GM19455 (cell line): ENCODE data around the gene ARNT2.

ENCODE experiments used
- ATAC-seq: cut with Tn5 transposase; IDR thresholded peaks from one replicate; pipeline ENCODE4 v1.9.1; 2021; ENCODE audit not compliant: unreplicated experiment

ARNT2 gene

DNA sequence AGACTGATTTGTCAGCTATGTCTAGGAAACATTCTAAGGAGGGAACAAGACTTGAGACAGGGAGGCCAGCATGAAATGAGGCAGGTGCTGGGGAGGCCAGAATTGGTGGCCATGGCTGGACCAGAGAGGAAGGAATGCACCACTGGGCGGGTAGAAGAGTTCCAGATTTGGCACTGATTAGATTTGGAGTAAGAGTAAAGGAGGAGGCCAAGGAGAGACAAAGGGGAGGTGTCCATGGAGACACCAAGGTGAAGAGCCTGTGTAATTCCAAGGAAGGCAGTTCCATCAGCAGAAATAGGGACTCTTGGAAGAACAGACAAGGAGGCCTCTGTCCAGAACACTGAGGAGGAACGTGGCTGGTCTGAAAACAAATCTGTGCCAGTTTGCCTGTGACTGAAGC is 1.8 kb downstream of the ARNT2 start:
- no peak for ATAC-seq

- ATAC-seq: no peak
Measured at GRCh38 chr15:80411788-80412288, 7.7 kb downstream of the ARNT2 start.

- ATAC-seq: no peak
Measured at GRCh38 chr15:80414546-80415357, 10.6 kb downstream of the ARNT2 start.

DNA sequence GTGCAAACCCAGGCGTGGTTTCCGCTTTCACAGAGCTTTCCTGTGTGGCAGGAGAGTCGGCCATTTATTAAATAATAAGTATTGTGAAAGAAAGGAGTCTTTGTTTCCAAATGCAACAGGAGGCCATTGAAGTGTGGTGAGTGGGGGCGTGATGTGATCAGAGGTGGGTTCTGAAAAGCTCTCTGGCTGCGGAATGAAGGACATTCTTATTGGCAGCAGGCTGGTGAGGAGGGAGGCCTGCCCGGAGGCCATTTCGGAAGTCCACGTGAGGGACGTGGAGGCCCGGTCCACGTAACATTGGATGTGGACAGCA is 11.1 kb downstream of the ARNT2 start:
- ATAC-seq: no peak

DNA sequence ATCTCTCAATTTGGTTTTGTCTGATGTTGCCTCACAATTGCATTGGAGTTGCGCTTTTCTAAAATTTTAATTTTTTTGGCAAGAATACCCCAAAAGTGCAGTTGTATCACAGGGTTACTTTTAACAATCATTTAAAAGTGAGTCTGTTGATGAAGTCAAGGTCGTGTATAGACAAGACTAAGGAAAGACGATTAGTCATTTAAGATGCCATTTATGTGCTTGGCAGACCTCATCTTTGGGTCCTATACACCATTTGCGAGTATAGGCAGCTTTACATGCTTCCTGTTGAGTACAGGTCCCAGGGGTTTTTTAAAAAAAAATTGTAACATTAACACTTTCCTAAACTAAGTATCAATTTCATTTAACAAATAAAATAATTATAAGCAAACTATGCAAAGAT is 12.5 kb downstream of the ARNT2 start:
- ATAC-seq: no peak

DNA sequence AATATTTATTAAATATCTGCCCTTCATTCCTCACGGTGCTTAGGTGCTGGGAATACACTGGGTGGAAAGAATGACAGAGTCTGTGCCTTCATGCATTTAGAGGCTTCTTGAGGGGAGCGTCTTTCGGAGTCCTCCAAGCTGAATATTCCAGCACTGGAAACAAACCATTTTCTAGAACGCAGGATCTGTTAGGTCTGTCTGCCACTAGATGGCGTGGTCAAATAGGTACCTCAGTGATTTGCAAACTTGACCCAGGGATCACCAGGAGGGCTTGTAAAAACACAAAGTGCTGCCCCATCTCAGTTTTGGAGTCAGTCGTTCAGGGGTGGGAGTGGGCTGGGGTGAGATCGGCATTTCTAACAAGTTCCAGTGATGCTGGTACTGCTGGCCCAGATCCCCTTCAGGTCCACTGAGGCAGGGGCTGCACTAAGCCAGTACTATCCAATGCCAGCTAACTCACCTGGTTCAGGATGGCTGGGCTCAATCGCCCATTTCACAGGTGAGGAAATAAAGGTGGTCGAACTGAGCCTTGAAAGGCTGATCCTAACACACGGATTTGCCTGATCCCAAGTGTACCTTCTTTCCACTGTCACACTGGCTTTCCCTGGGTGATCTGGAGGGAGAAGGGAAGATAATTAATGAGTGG is 14.8 kb downstream of the ARNT2 start:
- no peak for ATAC-seq

DNA sequence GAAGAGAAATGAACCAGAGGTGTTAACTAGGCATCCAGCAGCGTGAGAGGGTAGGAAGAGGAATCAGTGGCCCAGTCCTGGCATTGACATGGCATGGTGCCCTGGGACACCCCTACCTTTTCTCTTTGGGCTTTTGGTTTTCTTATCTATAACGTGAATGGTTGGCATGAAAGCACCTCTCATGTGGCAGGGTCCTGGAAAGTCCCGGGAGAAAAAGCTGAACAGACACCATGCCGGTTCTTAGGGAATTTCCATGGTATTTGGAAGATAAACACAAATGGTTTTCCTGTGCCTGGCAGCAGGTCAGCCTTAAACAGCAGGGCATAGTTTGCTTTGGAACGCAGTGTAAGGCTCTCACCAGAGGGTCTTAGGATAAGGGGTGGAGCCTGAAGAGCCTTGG is 15.4 kb downstream of the ARNT2 start:
- ATAC-seq: no peak

- no peak for ATAC-seq
Measured at GRCh38 chr15:80420658-80421057, 16.5 kb downstream of the ARNT2 start.

- ATAC-seq: no peak
Measured at GRCh38 chr15:80423215-80423614, 19.0 kb downstream of the ARNT2 start.

- no peak for ATAC-seq
Measured at GRCh38 chr15:80424381-80424780, 20.2 kb downstream of the ARNT2 start.

GRCh38 chr15:80426316-80426715 is 22.1 kb downstream of the ARNT2 start:
- ATAC-seq: no peak

GRCh38 chr15:80429964-80430363 is 25.8 kb downstream of the ARNT2 start:
- ATAC-seq: no peak

DNA sequence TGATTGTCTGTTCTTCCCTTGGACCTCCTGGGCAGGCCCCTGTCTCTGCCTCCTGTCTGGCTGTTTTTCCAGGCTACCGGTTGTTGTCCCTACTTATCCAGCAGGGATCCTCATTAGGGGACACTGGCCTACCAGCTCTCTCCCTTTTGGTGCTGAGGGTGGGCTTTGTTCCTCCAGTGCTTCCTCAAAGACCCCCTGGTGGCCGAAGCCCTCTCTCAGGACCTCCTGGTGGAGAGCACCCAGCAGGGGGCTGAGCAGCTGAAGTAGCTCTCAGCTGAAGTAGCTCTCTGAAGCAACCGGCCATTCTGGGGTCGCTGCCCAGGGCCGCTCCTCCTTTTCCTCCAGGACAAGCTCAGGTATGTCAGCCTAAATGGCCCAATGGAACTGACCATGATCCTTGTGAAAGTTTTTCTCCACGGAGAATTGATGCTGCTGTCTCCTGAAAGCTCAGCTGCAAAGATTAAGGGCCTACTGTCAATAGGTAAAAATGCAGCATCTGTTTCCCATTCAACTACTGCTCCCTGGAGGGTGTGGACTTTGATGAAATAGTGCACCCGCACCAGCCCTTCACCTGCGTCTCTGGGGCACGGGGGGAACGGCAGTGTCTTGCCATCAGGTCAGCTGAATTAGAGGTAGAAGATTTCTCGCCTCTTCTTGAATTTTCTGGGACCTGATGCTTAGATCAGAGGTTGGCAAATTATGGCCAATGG is 27.6 kb downstream of the ARNT2 start:
- ATAC-seq: no peak

- ATAC-seq: no peak
Measured at GRCh38 chr15:80432345-80432702, 28.1 kb downstream of the ARNT2 start.

GRCh38 chr15:80433836-80434235 is 29.7 kb downstream of the ARNT2 start:
- no peak for ATAC-seq

- no peak for ATAC-seq
Measured at GRCh38 chr15:80434926-80435720, 30.9 kb downstream of the ARNT2 start.

- no peak for ATAC-seq
Measured at GRCh38 chr15:80436511-80437307, 32.5 kb downstream of the ARNT2 start.

DNA sequence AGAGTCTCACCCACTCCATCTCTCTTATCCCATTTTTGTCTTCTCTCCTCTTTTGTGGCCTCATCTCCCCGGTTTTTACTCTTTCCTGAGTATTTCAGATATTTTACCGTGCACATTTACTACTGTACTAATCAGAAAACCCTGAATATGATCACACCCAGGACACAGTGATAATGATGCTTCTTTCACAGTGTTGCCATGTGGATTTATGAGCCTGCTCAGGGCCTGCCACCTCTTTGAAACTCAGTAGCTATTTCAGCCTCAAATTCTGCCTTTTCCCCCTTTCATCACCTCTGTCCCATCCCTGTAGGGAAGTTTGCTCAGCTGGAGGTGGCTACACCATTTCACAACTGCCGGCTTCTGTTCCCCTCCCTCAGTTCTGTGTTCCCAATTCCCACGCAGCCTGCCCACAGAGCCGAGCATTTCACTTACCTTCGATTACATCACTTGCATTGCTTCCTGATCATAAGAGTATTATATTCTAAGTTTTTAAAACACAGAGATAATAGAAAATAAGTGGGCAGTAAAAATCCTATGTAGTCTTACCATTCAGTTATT is 33.2 kb downstream of the ARNT2 start:
- ATAC-seq: no peak

DNA sequence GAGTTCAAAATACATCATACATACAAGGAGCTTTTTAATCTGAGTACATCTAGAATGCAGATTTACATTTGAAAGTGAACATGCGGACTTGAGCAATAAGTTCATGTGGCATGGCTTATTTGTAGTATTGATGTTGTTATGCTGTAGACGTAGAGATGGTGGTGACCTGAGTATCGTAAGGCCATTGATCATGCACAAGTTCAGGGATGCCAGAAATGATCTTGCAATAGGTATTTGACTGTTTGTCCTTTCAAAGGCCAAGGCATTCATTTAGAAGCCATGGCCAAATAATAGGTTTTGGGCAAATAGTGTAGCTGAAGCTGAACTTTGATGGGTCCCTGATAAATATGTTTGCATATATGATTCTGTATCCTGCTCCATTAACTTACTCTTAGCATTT is 35.0 kb downstream of the ARNT2 start:
- no peak for ATAC-seq

DNA sequence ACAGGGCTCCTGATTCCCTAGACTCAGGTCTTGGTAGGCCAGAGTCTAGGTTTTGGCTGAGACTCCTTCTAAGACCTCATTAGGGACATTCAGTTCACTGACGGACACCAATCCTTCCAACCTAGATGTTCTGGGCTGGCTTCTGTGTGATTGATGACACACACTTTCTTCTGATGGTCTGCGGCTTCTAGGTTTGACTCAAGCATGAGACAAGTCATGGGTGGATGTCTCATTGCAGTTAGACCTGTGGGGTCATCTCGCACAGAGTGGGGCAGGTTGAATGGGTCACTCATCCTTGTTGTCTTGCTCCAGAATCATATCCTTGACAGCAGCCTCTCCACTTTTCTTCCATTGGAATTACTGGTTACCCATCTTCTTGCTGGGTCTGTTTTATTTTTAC is 35.8 kb downstream of the ARNT2 start:
- no peak for ATAC-seq
